Keratinocyte (primary cell): Measurements from ENCODE around the gene NYAP2.

ENCODE experiments used
- CTCF ChIP-seq, 3 experiments: IDR thresholded peaks in 1 of 3; conservative IDR thresholded peaks in 1 of 3; optimal IDR thresholded peaks in 1 of 3; 2 replicates in 2 of 3; 3 replicates in 1 of 3; pipeline versions ENCODE3 to v1.5.1; 2011; ENCODE audit warnings: low read length in 3 of 3, mild to moderate bottlenecking in 3 of 3, moderate library complexity in 2 of 3, control low read depth in 1 of 3, inconsistent platforms in 1 of 3; ENCODE audit not compliant: insufficient read depth in 2 of 3; ENCODE audit errors: extremely low read depth in 1 of 3
- EZH2 ChIP-seq: IDR thresholded peaks from one replicate; pipeline ENCODE4 v1.6.1; 2012; ENCODE audit warnings: inconsistent platforms, mild to moderate bottlenecking, low read length, moderate library complexity

DNA sequence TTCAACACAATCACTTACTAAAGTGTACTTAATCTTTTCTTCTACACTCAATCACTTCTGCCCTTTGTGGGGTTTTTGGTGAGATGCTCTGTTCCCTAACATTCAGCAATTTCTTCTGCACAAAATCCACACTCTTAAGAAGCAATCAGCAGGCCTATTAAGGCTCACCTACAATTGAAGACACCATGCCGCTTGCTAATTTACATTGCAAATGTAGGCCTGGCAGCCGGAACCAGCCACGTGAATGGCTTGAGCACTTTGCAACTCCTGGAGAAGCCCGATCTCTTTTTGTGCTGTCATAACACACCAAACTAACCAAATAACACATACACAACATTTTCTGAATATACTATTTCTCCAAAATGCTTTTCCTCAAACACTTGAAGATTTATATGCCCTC lies 66.3 kb downstream of the NYAP2 start:
- TF ChIP-seq CTCF (optimal IDR thresholded peaks at IDR 0.05 in 1 of 3, IDR thresholded peaks at IDR 0.05 in 1 of 3, conservative IDR thresholded peaks at IDR 0.05 in 1 of 3; ENCODE audit: extremely low read depth in 1 of 3, insufficient read depth in 2 of 3, low read length in 3 of 3): no peak
- TF ChIP-seq EZH2: no peak
